SKM-1 (cell line): ENCODE measurements around the gene TLCD1.

Experiments
- DNase-seq: peaks from one replicate; lab custom pipeline; 2025; ENCODE audit not compliant: unreplicated experiment; lab: John Stamatoyannopoulos, UW

The TLCD1 gene

GRCh38 chr17:28714281-28714680, 11.8 kb downstream of the TLCD1 start:
- no peak for DNase-seq

GRCh38 chr17:28712705-28713415, 13.2 kb downstream of the TLCD1 start:
- DNase-seq, result no peak

- no peak for DNase-seq
Measured at GRCh38 chr17:28712032-28712704, 13.9 kb downstream of the TLCD1 start.

- DNase-seq, result no peak
Measured at GRCh38 chr17:28711723-28712031, 14.4 kb downstream of the TLCD1 start, which contains the start of gene PROCA1. PROCA1 (minus strand) TSS chr17:28711888; CDS start chr17:28711660, 228 bp downstream.

- DNase-seq, result peak; percentile 29
Measured at GRCh38 chr17:28710861-28711722, 14.9 kb downstream of the TLCD1 start.

DNA sequence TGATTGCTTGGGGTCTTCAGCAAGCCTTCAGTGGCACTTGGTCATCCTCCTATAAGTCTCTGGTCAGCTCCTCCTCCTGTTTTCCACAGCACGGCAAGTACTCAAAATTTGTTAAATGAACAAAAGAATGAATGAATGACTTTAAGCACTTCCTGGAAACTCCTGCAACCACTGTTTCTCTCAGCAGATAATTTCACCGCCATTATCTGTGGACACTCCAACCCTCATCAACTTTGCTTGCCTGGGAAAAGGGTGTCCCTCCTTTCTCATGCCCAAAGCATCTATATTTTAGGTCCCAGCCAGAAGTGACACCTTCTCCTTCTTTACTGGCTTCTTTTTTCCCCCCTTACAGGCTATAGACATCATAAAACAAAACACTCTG, 18.7 kb downstream of the TLCD1 start:
- no peak for DNase-seq

DNA sequence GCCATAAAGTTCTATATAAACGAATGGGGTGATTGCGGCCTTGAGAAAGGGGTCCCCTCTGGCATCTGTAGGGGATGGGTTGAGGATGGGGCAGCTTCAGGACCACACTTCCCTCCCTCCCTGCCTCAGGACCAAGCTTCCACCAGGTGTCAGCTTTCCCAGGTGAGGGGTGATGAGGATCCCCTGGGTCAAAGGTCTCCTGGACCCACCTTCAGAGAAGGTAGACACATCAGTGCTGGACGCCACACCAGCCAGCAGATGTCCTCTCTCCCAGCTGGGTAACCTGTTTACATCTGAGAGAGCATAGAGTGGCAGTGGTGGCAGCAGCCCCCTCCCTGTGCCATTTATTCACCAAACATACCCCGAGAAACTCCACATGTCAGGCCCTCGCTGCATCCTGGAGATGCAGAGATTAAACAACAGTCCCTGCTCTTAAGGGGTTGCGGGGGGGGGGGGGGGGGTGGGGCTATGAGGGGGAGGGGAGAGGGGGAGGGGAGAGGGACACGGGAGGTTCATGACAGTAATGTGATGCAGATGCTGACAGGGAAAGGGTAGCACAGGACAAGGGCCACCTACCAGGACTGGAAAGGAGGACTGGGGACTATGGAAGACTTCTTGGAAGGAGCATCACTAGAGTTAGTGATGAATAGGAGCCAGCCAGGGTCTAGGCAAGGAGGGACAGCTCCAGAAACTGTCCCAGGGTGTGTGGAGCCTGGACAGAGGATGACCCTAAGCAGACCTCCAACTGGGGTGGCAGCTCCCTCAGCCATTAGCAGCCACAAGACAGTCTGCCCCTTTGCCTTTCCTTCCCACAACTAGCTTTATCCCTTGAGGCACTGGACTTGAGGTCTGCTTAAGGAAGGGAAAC, 19.3 kb downstream of the TLCD1 start:
- DNase-seq, result no peak

- DNase-seq, result no peak
Measured at GRCh38 chr17:28705728-28706334, 20.2 kb downstream of the TLCD1 start.

DNA sequence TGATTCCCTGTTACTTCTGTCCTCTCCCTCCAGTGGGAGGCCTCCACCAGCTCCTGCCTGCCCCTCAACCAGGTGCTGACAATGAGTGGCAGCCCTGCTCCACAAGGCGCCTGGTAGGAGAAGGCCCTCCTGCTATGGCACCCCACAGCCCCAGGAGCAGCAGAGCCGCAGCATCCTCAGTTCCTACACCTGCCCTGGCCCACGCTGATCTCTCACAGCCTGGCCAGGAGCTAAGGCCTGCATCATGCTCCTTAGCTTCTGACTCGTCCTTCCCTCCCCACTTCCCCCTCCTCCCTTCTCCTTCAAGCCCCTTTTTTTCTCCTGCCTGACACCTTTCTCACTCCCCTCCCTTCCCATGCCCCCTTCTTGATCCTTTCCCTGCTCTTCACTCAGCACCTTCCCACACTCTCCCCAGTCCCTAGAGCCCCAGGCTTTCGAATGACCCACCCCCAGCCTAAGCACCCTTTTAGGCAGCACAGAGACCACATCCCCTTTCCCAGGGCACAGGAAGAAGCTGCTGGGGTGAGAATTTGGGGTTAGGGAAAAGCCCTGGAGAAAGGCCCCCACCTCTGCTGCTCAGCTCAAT, 20.9 kb downstream of the TLCD1 start:
- no peak for DNase-seq

DNA sequence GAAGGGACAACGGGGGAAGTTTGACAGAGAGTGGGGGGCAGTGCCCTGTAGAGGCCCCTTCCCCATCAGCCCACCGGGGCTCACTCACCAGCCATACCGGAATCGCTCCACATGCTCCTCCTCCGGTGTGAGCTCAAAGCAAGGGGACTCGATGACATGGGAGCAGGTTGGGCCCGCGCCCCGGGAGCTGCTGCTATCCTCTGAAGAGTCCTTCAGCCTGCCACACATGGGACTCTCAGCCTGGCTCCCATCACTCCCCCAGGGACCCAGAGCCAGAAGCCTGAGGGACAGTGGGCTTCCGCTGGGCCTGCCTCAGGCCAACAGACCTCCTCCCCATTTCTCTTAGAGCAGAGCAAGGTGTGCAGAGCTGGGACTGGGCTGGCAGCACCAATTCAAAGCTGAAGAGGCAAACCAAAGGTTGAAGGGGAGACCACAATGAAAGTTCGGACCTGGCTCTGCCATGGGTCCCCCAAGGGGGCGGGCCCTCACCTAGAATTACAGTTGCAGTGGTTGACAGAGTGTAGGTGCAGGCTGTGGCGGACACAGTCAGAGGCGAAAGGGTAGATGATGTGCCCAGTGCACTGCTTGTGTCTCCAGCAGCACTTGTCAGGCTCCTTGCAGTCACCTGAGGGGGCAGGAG, 21.7 kb downstream of the TLCD1 start:
- DNase-seq, result no peak

- no peak for DNase-seq
Measured at GRCh38 chr17:28703552-28704218, 22.3 kb downstream of the TLCD1 start.

- no peak for DNase-seq
Measured at GRCh38 chr17:28702752-28703150, 23.3 kb downstream of the TLCD1 start.

DNA sequence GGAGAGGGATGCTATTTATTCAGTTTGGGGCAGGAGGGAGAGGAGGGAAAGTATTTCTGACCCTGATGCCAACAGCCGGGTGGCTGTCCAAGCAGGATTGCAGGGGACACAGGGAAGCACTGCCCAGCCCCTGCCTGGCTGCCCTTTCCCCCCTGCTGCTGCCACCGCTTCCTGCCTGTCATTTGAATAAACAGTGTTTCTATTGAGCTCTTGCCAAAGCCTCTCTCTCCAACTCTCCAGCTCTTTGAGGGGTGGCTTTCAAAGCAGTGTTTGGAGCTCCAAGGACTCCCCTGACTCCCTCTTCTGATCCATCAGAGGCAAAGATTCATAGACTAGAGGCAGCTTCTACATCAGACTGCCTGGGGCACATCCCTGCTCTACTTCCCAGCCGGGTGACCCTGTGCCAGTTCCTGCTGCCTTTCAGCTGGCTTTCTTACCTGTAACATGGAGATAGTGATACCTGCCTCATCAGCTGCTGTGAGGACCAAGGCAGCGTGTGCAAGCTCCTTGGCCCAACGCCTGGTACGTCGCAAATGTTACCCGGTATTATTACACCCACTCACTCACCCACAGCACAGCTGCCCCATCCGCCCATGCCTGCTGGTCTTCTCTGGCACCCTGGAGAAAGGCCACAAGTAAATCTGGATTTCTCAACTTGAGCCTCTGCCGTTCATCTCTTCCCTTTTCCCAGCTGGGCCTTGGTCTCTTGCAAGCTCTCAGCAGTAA, 23.8 kb downstream of the TLCD1 start:
- no peak for DNase-seq

- no peak for DNase-seq
Measured at GRCh38 chr17:28700830-28701492, 25.1 kb downstream of the TLCD1 start.

DNA sequence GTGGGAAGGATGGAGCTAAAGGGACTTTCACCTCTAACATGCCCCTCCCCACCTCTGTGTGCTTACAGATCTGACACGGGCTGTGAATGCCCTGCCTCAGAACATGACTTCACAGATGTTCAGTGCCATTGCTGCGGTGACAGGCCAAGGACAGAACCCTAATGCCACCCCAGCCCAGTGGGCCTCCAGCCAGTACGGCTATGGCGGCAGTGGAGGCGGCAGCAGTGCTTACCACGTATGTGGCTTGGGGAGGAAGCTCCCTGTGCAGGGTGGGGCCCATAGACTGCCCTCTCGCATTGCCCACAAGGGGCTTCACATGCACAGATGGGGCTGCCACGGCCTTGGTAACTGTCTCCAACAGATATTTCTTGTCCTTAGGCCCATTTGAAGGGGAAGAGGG, 25.8 kb downstream of the TLCD1 start:
- no peak for DNase-seq

- no peak for DNase-seq
Measured at GRCh38 chr17:28698253-28698941, 27.6 kb downstream of the TLCD1 start.

DNA sequence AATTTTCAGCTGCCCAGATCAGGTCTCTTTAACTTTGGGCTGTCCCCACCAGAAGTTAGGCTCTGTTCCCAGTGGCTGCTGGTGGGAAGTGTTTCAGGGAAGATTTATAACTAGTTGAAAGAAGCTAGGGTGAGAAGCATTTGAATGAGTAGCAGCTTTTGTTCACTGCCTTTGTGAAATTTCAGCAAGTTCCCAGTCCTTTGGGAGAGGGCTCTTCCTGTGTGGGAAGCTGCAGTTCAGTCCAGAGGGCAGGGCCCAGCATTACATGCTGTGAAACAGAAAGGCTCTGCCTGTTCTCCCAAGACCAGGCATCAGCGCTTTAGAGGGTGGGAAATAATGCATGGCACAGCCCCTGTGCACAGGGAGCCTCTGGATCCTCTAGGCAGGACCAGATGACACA, 32.2 kb downstream of the TLCD1 start:
- DNase-seq, result no peak
